Measurements from ENCODE around the gene RPS6KC1. TPM values are rescaled to one million over a fixed set of nuclear protein-coding genes. Genes with fewer than 3 reads are reported as not detected.

Gene RPS6KC1, protein sequence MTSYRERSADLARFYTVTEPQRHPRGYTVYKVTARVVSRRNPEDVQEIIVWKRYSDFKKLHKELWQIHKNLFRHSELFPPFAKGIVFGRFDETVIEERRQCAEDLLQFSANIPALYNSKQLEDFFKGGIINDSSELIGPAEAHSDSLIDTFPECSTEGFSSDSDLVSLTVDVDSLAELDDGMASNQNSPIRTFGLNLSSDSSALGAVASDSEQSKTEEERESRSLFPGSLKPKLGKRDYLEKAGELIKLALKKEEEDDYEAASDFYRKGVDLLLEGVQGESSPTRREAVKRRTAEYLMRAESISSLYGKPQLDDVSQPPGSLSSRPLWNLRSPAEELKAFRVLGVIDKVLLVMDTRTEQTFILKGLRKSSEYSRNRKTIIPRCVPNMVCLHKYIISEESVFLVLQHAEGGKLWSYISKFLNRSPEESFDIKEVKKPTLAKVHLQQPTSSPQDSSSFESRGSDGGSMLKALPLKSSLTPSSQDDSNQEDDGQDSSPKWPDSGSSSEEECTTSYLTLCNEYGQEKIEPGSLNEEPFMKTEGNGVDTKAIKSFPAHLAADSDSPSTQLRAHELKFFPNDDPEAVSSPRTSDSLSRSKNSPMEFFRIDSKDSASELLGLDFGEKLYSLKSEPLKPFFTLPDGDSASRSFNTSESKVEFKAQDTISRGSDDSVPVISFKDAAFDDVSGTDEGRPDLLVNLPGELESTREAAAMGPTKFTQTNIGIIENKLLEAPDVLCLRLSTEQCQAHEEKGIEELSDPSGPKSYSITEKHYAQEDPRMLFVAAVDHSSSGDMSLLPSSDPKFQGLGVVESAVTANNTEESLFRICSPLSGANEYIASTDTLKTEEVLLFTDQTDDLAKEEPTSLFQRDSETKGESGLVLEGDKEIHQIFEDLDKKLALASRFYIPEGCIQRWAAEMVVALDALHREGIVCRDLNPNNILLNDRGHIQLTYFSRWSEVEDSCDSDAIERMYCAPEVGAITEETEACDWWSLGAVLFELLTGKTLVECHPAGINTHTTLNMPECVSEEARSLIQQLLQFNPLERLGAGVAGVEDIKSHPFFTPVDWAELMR
- total RNA-seq = 10 to 100 TPM; 16.1 to 22.6 (median 21.4) TPM

DNA sequence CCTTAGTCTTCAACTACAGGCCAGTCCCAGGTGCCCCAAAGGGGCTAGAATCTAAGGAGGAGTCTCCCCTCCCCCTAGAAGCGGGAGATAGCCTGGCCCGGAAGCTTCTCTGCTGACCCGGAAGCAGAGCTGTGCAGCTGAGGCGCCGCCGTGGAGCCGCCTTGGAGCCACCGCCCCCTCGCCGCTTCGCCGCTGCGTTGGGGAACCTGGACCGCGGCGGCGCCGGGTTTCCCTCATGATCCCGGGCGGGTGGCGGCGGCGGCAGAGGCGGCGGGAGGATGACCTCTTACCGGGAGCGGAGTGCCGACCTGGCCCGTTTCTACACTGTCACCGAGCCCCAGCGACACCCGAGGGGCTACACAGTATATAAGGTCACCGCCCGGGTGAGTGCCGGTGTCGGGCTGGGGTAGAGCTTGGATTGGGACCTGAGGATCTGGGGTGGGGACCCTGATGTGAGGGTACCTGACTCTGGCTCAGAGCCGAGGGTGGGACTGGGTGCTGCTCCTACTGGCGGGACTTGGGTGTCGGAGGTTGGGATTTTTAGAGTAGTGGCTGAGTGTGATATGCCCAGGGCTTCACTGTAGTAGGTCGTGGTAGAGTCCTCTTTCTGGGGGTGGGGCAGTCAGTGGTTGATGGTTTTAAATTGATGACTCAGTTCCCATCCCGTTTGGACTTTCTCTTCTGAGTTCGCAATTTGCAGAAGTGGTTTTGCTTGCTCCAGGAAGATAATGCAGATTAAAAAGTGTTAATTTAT, at the start of gene RPS6KC1:
RPS6KC1 (plus strand) TSS at position 115 of the 754 bp plus-strand sequence; CDS start at position 279, 164 bp downstream.
- no peak for TF ChIP-seq CTCF (IDR thresholded peaks at IDR 0.05)
- ATAC-seq (ENCODE audit: low FRiP score) (peak; percentile 97), DNase-seq (ENCODE audit: low spot score) (peak; percentile 57)

DNA sequence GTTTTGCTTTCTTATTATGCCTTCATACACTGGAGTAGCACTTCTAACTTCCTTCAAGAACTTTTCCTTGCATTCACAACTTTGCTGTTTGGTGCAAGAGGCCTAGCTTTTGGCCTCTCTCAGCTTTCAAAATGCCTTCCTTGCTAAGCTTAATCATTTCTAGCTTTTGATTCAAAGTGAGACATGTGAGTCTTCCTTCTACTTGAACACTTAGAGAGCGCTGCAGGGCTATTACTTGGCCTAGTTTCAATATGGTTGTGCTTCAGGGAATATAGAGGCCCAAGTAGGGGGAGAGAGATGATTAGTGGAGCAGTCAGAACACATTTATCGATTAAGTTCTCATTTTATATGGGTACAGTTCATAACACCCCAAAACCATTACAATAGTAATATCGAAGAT, 47.8 kb upstream of the RPS6KC1 start:
- ATAC-seq (ENCODE audit: low FRiP score) (no peak), DNase-seq (ENCODE audit: low spot score) (no peak)
- TF ChIP-seq CTCF (IDR thresholded peaks at IDR 0.05) = no peak

DNA sequence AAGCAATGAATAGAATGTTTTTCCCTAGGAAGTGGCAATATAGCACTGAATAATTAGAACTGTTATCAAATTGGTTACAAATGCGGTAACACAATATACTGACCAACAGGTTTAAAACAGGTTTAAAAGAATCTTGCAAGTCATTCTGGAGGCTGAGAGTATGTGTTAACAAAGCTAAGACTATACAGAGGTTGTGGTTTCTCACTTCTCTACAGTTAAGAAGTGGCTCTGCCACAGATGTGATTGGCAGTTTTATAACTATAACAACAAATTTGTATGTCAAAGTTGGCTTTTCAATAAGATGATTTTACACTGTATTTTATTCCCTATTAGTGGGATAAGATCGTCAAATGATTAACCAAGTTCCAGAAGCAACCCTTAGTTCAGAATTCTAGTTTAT, 42.5 kb upstream of the RPS6KC1 start:
- no peak for ATAC-seq (ENCODE audit: low FRiP score)
- no peak for DNase-seq (ENCODE audit: low spot score)
- no peak for TF ChIP-seq CTCF (IDR thresholded peaks at IDR 0.05)

DNA sequence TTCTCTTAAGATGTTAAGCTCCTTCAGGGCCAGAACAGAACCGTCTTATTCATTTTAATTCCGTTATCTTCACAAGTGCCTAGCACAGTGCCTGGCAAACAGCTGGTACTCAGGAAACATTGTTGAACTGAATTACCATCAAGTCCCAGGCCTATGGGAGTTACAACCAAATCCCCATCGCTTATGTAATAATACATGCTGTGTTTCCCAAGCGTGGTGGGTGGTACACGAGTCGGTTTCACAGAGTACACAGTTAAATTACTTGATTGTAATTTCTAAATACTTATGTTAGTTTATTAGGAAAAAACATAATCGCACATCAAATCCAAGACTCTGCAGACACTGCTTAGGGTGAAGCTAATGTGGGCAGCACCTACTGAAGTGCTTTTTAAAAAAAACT, 36.4 kb upstream of the RPS6KC1 start:
- DNase-seq (ENCODE audit: low spot score) (no peak), ATAC-seq (ENCODE audit: low FRiP score) (peak; percentile 3)
- no peak for TF ChIP-seq CTCF (IDR thresholded peaks at IDR 0.05)

GRCh38 chr1:213015099-213016050, 35.7 kb upstream of the RPS6KC1 start, which contains the start of gene ANGEL2:
Gene ANGEL2, minus strand, starts transcription at chr1:213015867. Its CDS starts 196 bp downstream, at chr1:213015671.
- DNase-seq (ENCODE audit: low spot score) (peak; percentile 79), ATAC-seq (ENCODE audit: low FRiP score) (peak; percentile 97)
- TF ChIP-seq CTCF (IDR thresholded peaks at IDR 0.05) = no peak
